Breast epithelium (tissue), 4 donors: ENCODE measurements around the gene CAPN1. TPM values are rescaled to one million over a fixed set of nuclear protein-coding genes. Genes with fewer than 3 reads are reported as not detected.

Experiments
- DNase-seq, 2 donors: peaks; one replicate each; pipeline ENCODE4 v3.0.0-alpha.2; 2019; ENCODE audit warnings: low spot score in 2 of 2
- H3K27ac ChIP-seq, 2 donors: fragments of 200-600 bp; sonication (generic) in 1 of 2; one replicate each; pipeline ENCODE4 v1.5.1; 2016 to 2019; ENCODE audit warnings: mild to moderate bottlenecking in 1 of 2
- H3K27me3 ChIP-seq, 2 donors: fragments of 200-600 bp; sonication (generic) in 1 of 2; one replicate each; pipeline versions ENCODE4 v1.5.1 to v1.6.0; 2017 to 2019; ENCODE audit warnings: control low read depth in 1 of 2, mild to moderate bottlenecking in 1 of 2
- H3K36me3 ChIP-seq: fragments of 200-600 bp; one replicate; pipeline ENCODE4 v1.5.1; 2019
- H3K4me1 ChIP-seq, 2 donors: fragments of 200-600 bp; sonication (generic); one replicate each; pipeline ENCODE4 v1.5.1; 2016 to 2019; ENCODE audit warnings: control low read depth in 1 of 2
- H3K4me3 ChIP-seq, 3 donors: fragments of 200-600 bp; sonication (generic); 1 replicate in 2 of 3; 2 replicates in 1 of 3; pipeline ENCODE4 v1.5.1; 2016 to 2019; ENCODE audit warnings: mild to moderate bottlenecking in 3 of 3, moderate library complexity in 2 of 3
- H3K9me3 ChIP-seq, 2 donors: fragments of 200-600 bp; sonication (generic) in 1 of 2; one replicate each; pipeline ENCODE4 v1.5.1; 2016 to 2019; ENCODE audit warnings: control low read depth in 1 of 2
- POLR2A ChIP-seq: fragments of 450-650 bp; IDR thresholded peaks from one replicate; pipeline ENCODE4 v1.6.1; 2016; ENCODE audit warnings: antibody characterized with exemption, mild to moderate bottlenecking, moderate library complexity
- POLR2AphosphoS5 ChIP-seq, 3 donors: sonication (generic); formaldehyde crosslinking; IDR thresholded peaks; one replicate each; pipeline ENCODE4 v1.6.1; 2017; ENCODE audit warnings: antibody characterized with exemption in 3 of 3
- intact Hi-C: fragments of 100-400 bp; cut with DNase I; formaldehyde crosslinking; loops from one replicate; pipeline ENCODE4 v1.15.1; 2023; ENCODE audit warnings: low total_unique reads
- total RNA-seq, 3 donors: library from RNA; depleted of rRNA; stranded (reverse); fragments of >200 nt; gene quantifications; one replicate each; pipeline ENCODE4 v1.1.0, GENCODE V29; 2016
- TF ChIP-seq, protein P1 (sequence below), 3 donors: fragments of 450-650 bp; IDR thresholded peaks; one replicate each; pipeline ENCODE4 v1.5.1; 2016 to 2017; ENCODE audit warnings: antibody characterized with exemption in 3 of 3, mild to moderate bottlenecking in 3 of 3, moderate library complexity in 3 of 3

The CAPN1 gene
- total RNA-seq, 3 donors from 2014 or later = 112 to 167 (median 140) TPM

DNA sequence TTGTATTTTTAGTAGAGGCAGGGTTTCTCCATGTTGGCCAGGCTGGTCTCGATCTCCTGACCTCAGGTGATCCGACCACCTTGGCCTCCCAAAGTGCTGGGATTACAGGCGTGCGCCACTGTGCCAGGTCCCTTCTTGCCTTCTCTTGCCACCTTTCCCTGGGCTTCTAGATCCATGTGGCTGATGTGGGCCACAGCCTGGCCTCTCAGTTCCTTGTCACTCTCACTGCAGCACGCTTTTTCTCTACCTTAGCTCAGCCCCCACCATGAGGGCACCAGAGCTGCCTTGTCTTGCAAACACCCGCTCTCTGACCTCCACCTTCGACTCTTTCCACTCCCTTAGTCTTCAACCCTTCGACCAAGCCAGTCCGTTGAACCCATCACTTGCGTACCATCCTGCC lies 7.5 kb downstream of the CAPN1 start:
- Histone ChIP-seq H3K36me3 (peaks cover 9% of the 10 kb centered on the region), H3K9me3 (no peaks in the 10 kb centered on the region), H3K27ac (no peak overlapping the region), H3K4me3 (no peak overlapping the region), H3K4me1 (peaks cover 0 to 6% of the 10 kb centered on the region in 2 donors), H3K27me3 (no peaks in the 10 kb centered on the region)
- no peak for TF ChIP-seq POLR2A
- no peak for TF ChIP-seq POLR2AphosphoS5 (IDR thresholded peaks at IDR 0.05)
- TF ChIP-seq, protein P1, sequence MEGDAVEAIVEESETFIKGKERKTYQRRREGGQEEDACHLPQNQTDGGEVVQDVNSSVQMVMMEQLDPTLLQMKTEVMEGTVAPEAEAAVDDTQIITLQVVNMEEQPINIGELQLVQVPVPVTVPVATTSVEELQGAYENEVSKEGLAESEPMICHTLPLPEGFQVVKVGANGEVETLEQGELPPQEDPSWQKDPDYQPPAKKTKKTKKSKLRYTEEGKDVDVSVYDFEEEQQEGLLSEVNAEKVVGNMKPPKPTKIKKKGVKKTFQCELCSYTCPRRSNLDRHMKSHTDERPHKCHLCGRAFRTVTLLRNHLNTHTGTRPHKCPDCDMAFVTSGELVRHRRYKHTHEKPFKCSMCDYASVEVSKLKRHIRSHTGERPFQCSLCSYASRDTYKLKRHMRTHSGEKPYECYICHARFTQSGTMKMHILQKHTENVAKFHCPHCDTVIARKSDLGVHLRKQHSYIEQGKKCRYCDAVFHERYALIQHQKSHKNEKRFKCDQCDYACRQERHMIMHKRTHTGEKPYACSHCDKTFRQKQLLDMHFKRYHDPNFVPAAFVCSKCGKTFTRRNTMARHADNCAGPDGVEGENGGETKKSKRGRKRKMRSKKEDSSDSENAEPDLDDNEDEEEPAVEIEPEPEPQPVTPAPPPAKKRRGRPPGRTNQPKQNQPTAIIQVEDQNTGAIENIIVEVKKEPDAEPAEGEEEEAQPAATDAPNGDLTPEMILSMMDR (IDR thresholded peaks at IDR 0.05) = no peak
- intact Hi-C loops = loop anchor here (10.0 kb wide), 1 partner anchor 64 kb away; the partner anchor contains the start of genes FAU and MRPL49
- DNase-seq = no peak

DNA sequence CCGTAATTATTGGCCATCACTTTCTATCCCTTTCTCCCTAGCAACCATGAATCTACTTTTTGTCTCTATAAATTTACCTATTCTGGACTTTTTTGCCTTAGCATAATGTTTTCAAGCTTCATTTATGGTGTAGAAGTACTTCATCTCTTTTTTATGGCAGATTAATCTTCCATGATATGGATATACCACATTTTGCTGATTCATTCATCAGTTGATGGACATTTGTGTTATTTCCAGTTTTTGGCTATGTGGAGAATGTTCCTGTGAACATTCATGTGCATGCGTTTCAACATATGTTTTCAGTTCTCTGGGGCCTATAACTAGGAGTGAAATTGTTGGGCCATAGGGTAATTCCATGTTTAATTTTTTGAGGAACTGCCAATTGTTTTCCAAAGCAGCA lies 12.8 kb downstream of the CAPN1 start:
- DNase-seq = no peak
- Histone ChIP-seq H3K27me3 (no peaks in the 10 kb centered on the region), H3K36me3 (no peaks in the 10 kb centered on the region), H3K9me3 (no peaks in the 10 kb centered on the region), H3K4me3 (no peak overlapping the region), H3K27ac (no peak overlapping the region), H3K4me1 (no peaks in the 10 kb centered on the region)
- TF ChIP-seq POLR2A = no peak
- TF ChIP-seq, protein P1 (IDR thresholded peaks at IDR 0.05) = no peak
- no peak for TF ChIP-seq POLR2AphosphoS5 (IDR thresholded peaks at IDR 0.05)
- intact Hi-C loops = no loop called here

DNA sequence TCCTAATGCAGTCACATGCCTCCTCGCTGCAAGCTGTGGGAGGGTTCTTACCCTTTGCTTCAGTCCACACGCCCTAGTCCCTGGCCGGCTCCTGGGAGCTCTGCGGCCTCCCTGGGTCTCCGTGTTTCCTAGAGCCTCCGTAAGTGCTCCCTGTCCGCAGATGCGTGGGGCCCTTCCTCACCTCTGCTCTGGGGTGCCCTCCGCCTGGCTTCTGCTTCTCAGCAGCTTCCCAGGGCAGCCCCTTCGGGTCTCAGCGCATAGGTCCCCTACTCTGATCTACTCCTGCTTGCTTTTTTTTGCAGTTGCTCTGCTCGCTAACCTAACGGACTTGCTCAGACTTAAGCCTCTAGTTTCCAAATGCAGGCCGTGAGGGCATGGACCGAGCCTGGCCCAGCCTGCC lies 22.4 kb downstream of the CAPN1 start:
- Histone ChIP-seq H3K4me3 (no peak overlapping the region), H3K9me3 (no peaks in the 10 kb centered on the region), H3K27ac (no peak overlapping the region), H3K4me1 (no peaks in the 10 kb centered on the region), H3K27me3 (no peaks in the 10 kb centered on the region), H3K36me3 (peaks cover 13% of the 10 kb centered on the region)
- TF ChIP-seq, protein P1 (IDR thresholded peaks at IDR 0.05) = no peak
- TF ChIP-seq POLR2A (no peak), POLR2AphosphoS5 (IDR thresholded peaks at IDR 0.05) (no peak)
- no peak for DNase-seq
- intact Hi-C loops = no loop called here

DNA sequence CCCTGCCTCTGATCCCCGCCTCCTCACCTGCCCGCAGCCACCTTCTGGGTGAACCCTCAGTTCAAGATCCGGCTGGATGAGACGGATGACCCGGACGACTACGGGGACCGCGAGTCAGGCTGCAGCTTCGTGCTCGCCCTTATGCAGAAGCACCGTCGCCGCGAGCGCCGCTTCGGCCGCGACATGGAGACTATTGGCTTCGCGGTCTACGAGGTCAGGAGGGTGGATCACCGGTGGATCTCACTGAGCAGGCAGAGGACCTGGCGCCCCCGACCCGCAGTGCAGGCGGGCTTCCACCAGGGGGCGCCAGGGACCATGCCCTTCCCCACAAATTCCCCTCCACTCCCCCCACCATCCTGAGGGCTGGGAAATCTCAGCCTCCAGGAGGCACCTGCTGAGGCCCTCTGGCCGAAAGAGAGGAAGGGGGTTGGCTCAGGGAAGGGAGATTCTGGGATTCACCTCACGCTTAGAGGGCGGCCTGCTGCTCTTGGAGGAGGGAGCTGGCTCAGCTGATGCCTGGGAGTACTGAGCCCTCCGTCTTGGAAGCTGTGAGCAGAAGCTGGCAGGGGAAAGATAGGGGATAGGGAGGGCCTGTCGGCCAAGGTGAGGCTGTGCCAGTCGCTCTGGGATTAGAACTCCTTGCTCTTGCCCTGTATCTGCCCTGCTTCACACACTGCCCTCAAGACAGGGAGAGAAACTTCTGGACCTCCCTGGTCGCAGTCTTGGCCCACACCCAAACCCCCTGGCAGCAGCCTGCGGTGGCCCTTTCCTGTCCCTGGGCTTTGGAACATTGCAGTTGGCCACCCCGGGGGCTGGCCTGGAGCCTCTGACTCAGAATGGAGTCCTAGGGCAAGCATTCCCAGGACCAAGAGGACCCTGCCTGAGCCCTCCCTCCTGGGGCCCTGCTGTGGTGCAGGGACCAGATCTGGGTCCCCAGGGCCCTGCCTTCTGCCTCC lies 23.2 kb downstream of the CAPN1 start:
- Histone ChIP-seq H3K36me3 (peaks cover 17% of the 10 kb centered on the region), H3K9me3 (no peaks in the 10 kb centered on the region), H3K27ac (no peak overlapping the region), H3K4me3 (no peak overlapping the region), H3K27me3 (no peaks in the 10 kb centered on the region), H3K4me1 (no peaks in the 10 kb centered on the region)
- intact Hi-C loops = no loop called here
- no peak for TF ChIP-seq POLR2AphosphoS5 (IDR thresholded peaks at IDR 0.05)
- TF ChIP-seq, protein P1 (IDR thresholded peaks at IDR 0.05) = peak; percentile 62 to 70 (median 64)
- DNase-seq = no peak

DNA sequence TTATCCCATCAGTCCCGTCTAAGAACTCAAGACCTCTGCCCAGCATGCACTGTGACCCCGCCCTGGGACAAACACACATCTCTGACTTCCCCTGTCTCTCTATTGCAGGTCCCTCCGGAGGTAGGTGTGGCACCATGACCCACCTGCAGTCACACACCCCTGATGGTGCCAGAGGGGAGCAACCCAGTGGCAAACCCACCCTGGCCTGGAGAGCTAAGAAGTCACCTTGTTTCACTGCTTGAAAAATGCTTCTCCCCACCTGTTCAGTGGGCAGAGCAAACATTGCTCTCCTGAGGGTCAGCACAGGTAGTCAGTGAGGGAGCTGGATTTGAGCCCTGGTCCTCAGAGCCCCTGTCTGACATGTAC lies 23.9 kb downstream of the CAPN1 start:
- no peaks in the 10 kb centered on the region for H3K9me3 ChIP-seq

More for the DNA sequence above, 23.9 kb downstream of the CAPN1 start:
- H3K4me1 ChIP-seq = no peaks in the 10 kb centered on the region
- no peak for TF ChIP-seq POLR2AphosphoS5 (IDR thresholded peaks at IDR 0.05)
- TF ChIP-seq POLR2A = no peak
- TF ChIP-seq, protein P1 (IDR thresholded peaks at IDR 0.05) = no peak
- H3K36me3 ChIP-seq = peaks cover 17% of the 10 kb centered on the region
- H3K27ac ChIP-seq = no peak overlapping the region
- no peaks in the 10 kb centered on the region for H3K27me3 ChIP-seq
- DNase-seq = no peak
- intact Hi-C loops = no loop called here
- no peak overlapping the region for H3K4me3 ChIP-seq
